Mammary epithelial cell (primary cell): ENCODE results near the gene POLA1.

Experiments
- CTCF ChIP-seq, 2 donors: IDR thresholded peaks in 1 of 2; conservative IDR thresholded peaks in 1 of 2; 2 replicates each; pipeline ENCODE4 v1.5.1; 2011 to 2012; ENCODE audit warnings: inconsistent platforms in 2 of 2, low read length in 2 of 2, mild to moderate bottlenecking in 2 of 2, control low read depth in 1 of 2, low read depth in 1 of 2; ENCODE audit not compliant: insufficient read depth in 1 of 2; ENCODE audit errors: extremely low read depth in 1 of 2
- EZH2 ChIP-seq: IDR thresholded peaks from 2 replicates; pipeline ENCODE4 v1.6.1; 2012; ENCODE audit warnings: low read length, inconsistent platforms, borderline replicate concordance

GRCh38 chrX:24720036-24720435, 26.3 kb downstream of the POLA1 start:
- TF ChIP-seq EZH2: no peak
- no peak for TF ChIP-seq CTCF (conservative IDR thresholded peaks at IDR 0.05 in 1 of 2, IDR thresholded peaks at IDR 0.05 in 1 of 2; ENCODE audit: extremely low read depth in 1 of 2, insufficient read depth in 1 of 2, low read depth in 1 of 2, low read length in 2 of 2)
